G401.6 (cell line): ENCODE results near the gene PPP1R2C.

Experiments used
- FAIRE-seq: peaks from 2 replicates; lab custom pipeline; 2012; peaks lifted over from hg19 to GRCh38; lab: Jason Lieb, UNC

The PPP1R2C gene

GRCh38 chrX:42778096-42778495 is at the start of gene PPP1R2C:
PPP1R2C (minus strand) TSS chrX:42778163; CDS start chrX:42778079, 84 bp downstream.
- FAIRE-seq: no peak

GRCh38 chrX:42825201-42825600 is 47.2 kb upstream of the PPP1R2C start:
- FAIRE-seq: no peak

- FAIRE-seq: no peak
These were observed 46.6 kb upstream of the PPP1R2C start for GRCh38 chrX:42824541-42824940.

- no peak for FAIRE-seq
These were observed 45.5 kb upstream of the PPP1R2C start for GRCh38 chrX:42823443-42823842.

- FAIRE-seq: no peak
These were observed 44.0 kb upstream of the PPP1R2C start for GRCh38 chrX:42821803-42822443.

- FAIRE-seq: no peak
These were observed 40.4 kb upstream of the PPP1R2C start for GRCh38 chrX:42818151-42818921.

- no peak for FAIRE-seq
These were observed 31.6 kb upstream of the PPP1R2C start for GRCh38 chrX:42809569-42809968.

- FAIRE-seq: no peak
These were observed 29.4 kb upstream of the PPP1R2C start for GRCh38 chrX:42807393-42807792.

GRCh38 chrX:42804524-42804923 is 26.6 kb upstream of the PPP1R2C start:
- FAIRE-seq: no peak

GRCh38 chrX:42803320-42803719 is 25.4 kb upstream of the PPP1R2C start:
- FAIRE-seq: no peak

- no peak for FAIRE-seq
These were observed 19.8 kb upstream of the PPP1R2C start for GRCh38 chrX:42797651-42798269.

- FAIRE-seq: no peak
These were observed 5.5 kb upstream of the PPP1R2C start for GRCh38 chrX:42783451-42783850.

GRCh38 chrX:42776195-42776594 is 1.8 kb downstream of the PPP1R2C start:
- no peak for FAIRE-seq

- no peak for FAIRE-seq
These were observed 5.1 kb downstream of the PPP1R2C start for GRCh38 chrX:42772874-42773273.

- no peak for FAIRE-seq
These were observed 6.2 kb downstream of the PPP1R2C start for GRCh38 chrX:42771506-42772335.

GRCh38 chrX:42770566-42770965 is 7.4 kb downstream of the PPP1R2C start:
- no peak for FAIRE-seq

- no peak for FAIRE-seq
These were observed 18.1 kb downstream of the PPP1R2C start for GRCh38 chrX:42759881-42760280.

GRCh38 chrX:42755815-42756214 is 22.1 kb downstream of the PPP1R2C start:
- no peak for FAIRE-seq

- FAIRE-seq: no peak
These were observed 23.4 kb downstream of the PPP1R2C start for GRCh38 chrX:42754603-42755002.

GRCh38 chrX:42754115-42754514 is 23.8 kb downstream of the PPP1R2C start:
- FAIRE-seq: no peak

- FAIRE-seq: no peak
These were observed 25.2 kb downstream of the PPP1R2C start for GRCh38 chrX:42752730-42753129.

- FAIRE-seq: no peak
These were observed 26.4 kb downstream of the PPP1R2C start for GRCh38 chrX:42751573-42751972.
